NB4 (cell line): ENCODE measurements around the gene SMYD2.

ENCODE experiments used
- CTCF ChIP-seq: IDR thresholded peaks from one replicate; pipeline ENCODE4 v1.5.1; 2012; ENCODE audit warnings: low read depth, low read length
- MYC ChIP-seq: IDR thresholded peaks from 2 replicates; pipeline ENCODE4 v1.6.1; 2011; ENCODE audit warnings: low read depth, low read length
- POLR2A ChIP-seq: IDR thresholded peaks from 2 replicates; pipeline ENCODE4 v1.6.1; 2011; ENCODE audit warnings: mild to moderate bottlenecking; ENCODE audit not compliant: insufficient read length; ENCODE audit errors: extremely low read depth
- TF ChIP-seq, protein P1 (sequence below): IDR thresholded peaks from 2 replicates; pipeline ENCODE4 v1.6.1; 2011; ENCODE audit warnings: low read depth, low read length

DNA sequence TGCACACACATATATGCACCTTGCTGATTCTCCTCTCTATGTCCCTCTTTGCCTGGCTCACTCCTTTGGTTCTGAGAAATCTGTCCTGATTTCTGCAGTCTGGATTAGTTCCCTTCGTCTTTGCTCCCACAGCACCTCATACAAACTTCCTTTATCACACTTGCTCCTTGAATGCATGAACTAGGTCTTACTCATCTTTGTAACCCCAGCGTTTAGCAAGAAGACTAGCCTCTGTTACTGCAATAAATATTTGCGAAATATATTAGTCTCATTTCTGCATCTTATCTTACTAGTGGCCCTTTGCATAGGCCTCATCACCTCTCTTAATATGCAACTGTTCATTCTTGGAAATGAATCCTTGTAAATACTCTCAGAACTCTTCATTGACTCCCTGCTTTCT is 11.4 kb downstream of the SMYD2 start:
- TF ChIP-seq CTCF (no peak), POLR2A (no peak), MYC (no peak)
- TF ChIP-seq, protein P1, sequence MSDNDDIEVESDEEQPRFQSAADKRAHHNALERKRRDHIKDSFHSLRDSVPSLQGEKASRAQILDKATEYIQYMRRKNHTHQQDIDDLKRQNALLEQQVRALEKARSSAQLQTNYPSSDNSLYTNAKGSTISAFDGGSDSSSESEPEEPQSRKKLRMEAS, result no peak
